ENCODE results near the gene EFNA3. TPM values are rescaled to one million over a fixed set of nuclear protein-coding genes. Genes with fewer than 3 reads are reported as not detected.

EFNA3 gene
- total RNA-seq, 1 experiment from 2014 or later = 12.5 TPM

- no peak overlapping the region for H3K4me3 Mint-ChIP-seq
- TF ChIP-seq E2F4 (CRISPR knock-in tag; IDR thresholded peaks at IDR 0.05; ENCODE audit: borderline replicate concordance, low read depth) (no peak), PRDM15 (CRISPR knock-in tag; IDR thresholded peaks at IDR 0.05) (no peak), HMGA2 (CRISPR knock-in tag; IDR thresholded peaks at IDR 0.05) (no peak), ZNF219 (CRISPR knock-in tag; IDR thresholded peaks at IDR 0.05; ENCODE audit: borderline replicate concordance) (no peak), ATF3 (CRISPR knock-in tag; conservative IDR thresholded peaks at IDR 0.05) (no peak), CREB1 (CRISPR knock-in tag; IDR thresholded peaks at IDR 0.05) (no peak), ELF4 (CRISPR knock-in tag; IDR thresholded peaks at IDR 0.05; ENCODE audit: low read depth) (no peak), PRRX2 (CRISPR knock-in tag; IDR thresholded peaks at IDR 0.05) (no peak), ZNF416 (CRISPR knock-in tag; IDR thresholded peaks at IDR 0.05) (no peak), ZNF263 (CRISPR knock-in tag; IDR thresholded peaks at IDR 0.05; ENCODE audit: low read depth) (no peak), STAT6 (CRISPR knock-in tag; conservative IDR thresholded peaks at IDR 0.05; ENCODE audit: low read depth) (no peak)
- H3K36me3 Mint-ChIP-seq = no peaks in the 10 kb centered on the region
- no peak overlapping the region for H3K27ac Mint-ChIP-seq
- POLR2A ChIA-PET = interaction anchor here (1.4 kb wide), 1 partner anchor 24 kb away, joined by 3 read pairs; no protein-coding TSS in a partner anchor
- H3K9me3 Mint-ChIP-seq = no peaks in the 10 kb centered on the region
- no peak for DNase-seq (ENCODE audit: low spot score)
- peaks cover 23% of the 10 kb centered on the region for H3K4me1 Mint-ChIP-seq
- ATAC-seq = no peak
- H3K27me3 Mint-ChIP-seq (ENCODE audit: low read depth) = peaks cover 3% of the 10 kb centered on the region
- CTCF ChIA-PET = interaction anchor here (0.6 to 5.6 kb wide), 18 partner anchors 8 to 130 kb away, joined by 3 to 137 read pairs (median 14); partner anchors contain the start of genes ADAM15, EFNA3, EFNA4 and KRTCAP2
Observed at GRCh38 chr1:155043301-155043702, 35.3 kb upstream of the EFNA3 start.

GRCh38 chr1:155043793-155044192, 34.8 kb upstream of the EFNA3 start:
- POLR2A ChIA-PET = interaction anchor here (0.6 to 1.4 kb wide), 7 partner anchors 13 to 306 kb away, joined by 3 to 5 read pairs (median 3); no protein-coding TSS in a partner anchor
- H3K4me1 Mint-ChIP-seq = peaks cover 28% of the 10 kb centered on the region
- no peaks in the 10 kb centered on the region for H3K9me3 Mint-ChIP-seq
- TF ChIP-seq MAX (CRISPR knock-in tag; IDR thresholded peaks at IDR 0.05) = no peak
- TF ChIP-seq MLX (CRISPR knock-in tag; IDR thresholded peaks at IDR 0.05) = no peak
- TF ChIP-seq NR3C1 (CRISPR knock-in tag; conservative IDR thresholded peaks at IDR 0.05; ENCODE audit: low read depth) = no peak
- no peak for TF ChIP-seq GABPB1 (CRISPR knock-in tag; IDR thresholded peaks at IDR 0.05)
- no peak for TF ChIP-seq ETV6 (CRISPR knock-in tag; IDR thresholded peaks at IDR 0.05)
- no peak for TF ChIP-seq ZBTB21 (CRISPR knock-in tag; IDR thresholded peaks at IDR 0.05; ENCODE audit: borderline replicate concordance)
- TF ChIP-seq NFE2L1 (CRISPR knock-in tag; IDR thresholded peaks at IDR 0.05) = no peak
- no peak for TF ChIP-seq ATF1 (CRISPR knock-in tag; IDR thresholded peaks at IDR 0.05)
- no peak for TF ChIP-seq ATF3 (CRISPR knock-in tag; conservative IDR thresholded peaks at IDR 0.05)
- TF ChIP-seq CDX4 (CRISPR knock-in tag; IDR thresholded peaks at IDR 0.05; ENCODE audit: borderline replicate concordance) = no peak
- no peak for TF ChIP-seq PRRX2 (CRISPR knock-in tag; IDR thresholded peaks at IDR 0.05)
- no peak for TF ChIP-seq RELA (CRISPR knock-in tag; IDR thresholded peaks at IDR 0.05; ENCODE audit: borderline replicate concordance)
- no peak for TF ChIP-seq ZNF263 (CRISPR knock-in tag; IDR thresholded peaks at IDR 0.05; ENCODE audit: low read depth)
- TF ChIP-seq STAT6 (CRISPR knock-in tag; conservative IDR thresholded peaks at IDR 0.05; ENCODE audit: low read depth) = no peak

More at GRCh38 chr1:155043793-155044192, 34.8 kb upstream of the EFNA3 start:
- Mint-ChIP-seq H3K27me3 (ENCODE audit: low read depth) (no peaks in the 10 kb centered on the region; the same call in none of the 2 replicates), H3K27ac (no peak overlapping the region), H3K4me3 (no peak overlapping the region), H3K36me3 (no peaks in the 10 kb centered on the region)
- ATAC-seq = no peak
- DNase-seq (ENCODE audit: low spot score) = no peak
- CTCF ChIA-PET = interaction anchor here (0.6 to 5.6 kb wide), 21 partner anchors 9 to 130 kb away, joined by 3 to 137 read pairs (median 9); partner anchors contain the start of genes EFNA3, EFNA4, KRTCAP2 and PBXIP1
